Measurements from ENCODE around the gene SHROOM2. TPM values are rescaled to one million over a fixed set of nuclear protein-coding genes. Genes with fewer than 3 reads are reported as not detected.
"Not testable (repeated sequence)": the region's sequence is repeated elsewhere in the genome, so short reads cannot be mapped to it uniquely, and the experiment has no call there.

SHROOM2 gene
- total RNA-seq, 1 experiment from 2014 or later = 1.6 TPM

GRCh38 chrX:9772943-9773342 is 13.3 kb upstream of the SHROOM2 start:
- no peak for DNase-seq
- no peaks in the 10 kb centered on the region for H3K36me3 ChIP-seq
- no peak overlapping the region for H3K4me3 ChIP-seq
- H3K27me3 ChIP-seq = no peaks in the 10 kb centered on the region
- no peaks in the 10 kb centered on the region for H3K9me3 ChIP-seq

GRCh38 chrX:9775930-9776329 is 10.3 kb upstream of the SHROOM2 start:
- Histone ChIP-seq H3K27me3 (no peaks in the 10 kb centered on the region), H3K4me3 (no peak overlapping the region), H3K9me3 (no peaks in the 10 kb centered on the region), H3K36me3 (no peaks in the 10 kb centered on the region)
- no peak for DNase-seq

- DNase-seq = no peak
- H3K4me3 ChIP-seq = no peak overlapping the region
These were observed 4.3 kb upstream of the SHROOM2 start for GRCh38 chrX:9781941-9782340.

GRCh38 chrX:9784332-9784731 is 1.9 kb upstream of the SHROOM2 start:
- H3K36me3 ChIP-seq = no peaks in the 10 kb centered on the region
- no peaks in the 10 kb centered on the region; the same call in 1 of the 2 replicates for H3K27me3 ChIP-seq
- H3K4me3 ChIP-seq = no peak overlapping the region
- H3K9me3 ChIP-seq = no peaks in the 10 kb centered on the region
- DNase-seq = no peak

More at GRCh38 chrX:9781941-9782340, 4.3 kb upstream of the SHROOM2 start:
- H3K36me3 ChIP-seq = no peaks in the 10 kb centered on the region
- no peaks in the 10 kb centered on the region for H3K9me3 ChIP-seq
- no peaks in the 10 kb centered on the region; the same call in 1 of the 2 replicates for H3K27me3 ChIP-seq

GRCh38 chrX:9785254-9785943 is 830 bp upstream of the SHROOM2 start:
- Histone ChIP-seq H3K4me3 (no peak overlapping the region), H3K9me3 (no peaks in the 10 kb centered on the region), H3K36me3 (no peaks in the 10 kb centered on the region), H3K27me3 (no peaks in the 10 kb centered on the region; the same call in 1 of the 2 replicates)
- no peak for DNase-seq

- Histone ChIP-seq H3K9me3 (no peaks in the 10 kb centered on the region), H3K36me3 (no peaks in the 10 kb centered on the region), H3K4me3 (peak overlapping the region; percentile 18; the same call in 1 of the 2 replicates), H3K27me3 (no peaks in the 10 kb centered on the region; the same call in 1 of the 2 replicates)
- no peak for DNase-seq
These were observed 788 bp downstream of the SHROOM2 start for GRCh38 chrX:9786798-9787635.

GRCh38 chrX:9788911-9789310 is 2.7 kb downstream of the SHROOM2 start:
- peak; percentile 48 for DNase-seq
- H3K36me3 ChIP-seq = no peaks in the 10 kb centered on the region
- H3K9me3 ChIP-seq = no peaks in the 10 kb centered on the region
- H3K4me3 ChIP-seq = no peak overlapping the region
- H3K27me3 ChIP-seq = no peaks in the 10 kb centered on the region; the same call in 1 of the 2 replicates

GRCh38 chrX:9789555-9789954 is 3.3 kb downstream of the SHROOM2 start:
- H3K9me3 ChIP-seq = no peaks in the 10 kb centered on the region
- no peaks in the 10 kb centered on the region for H3K36me3 ChIP-seq
- no peak overlapping the region for H3K4me3 ChIP-seq
- H3K27me3 ChIP-seq = no peaks in the 10 kb centered on the region; the same call in 1 of the 2 replicates
- DNase-seq = no peak

GRCh38 chrX:9790866-9791265 is 4.6 kb downstream of the SHROOM2 start:
- no peaks in the 10 kb centered on the region for H3K27me3 ChIP-seq
- no peaks in the 10 kb centered on the region for H3K9me3 ChIP-seq
- no peak for DNase-seq
- no peaks in the 10 kb centered on the region for H3K36me3 ChIP-seq
- no peak overlapping the region for H3K4me3 ChIP-seq

GRCh38 chrX:9794495-9794894 is 8.3 kb downstream of the SHROOM2 start:
- no peaks in the 10 kb centered on the region for H3K9me3 ChIP-seq
- H3K36me3 ChIP-seq = no peaks in the 10 kb centered on the region
- no peaks in the 10 kb centered on the region for H3K27me3 ChIP-seq
- no peak for DNase-seq
- H3K4me3 ChIP-seq = no peak overlapping the region

- Histone ChIP-seq H3K9me3 (no peaks in the 10 kb centered on the region), H3K4me3 (no peak overlapping the region), H3K27me3 (no peaks in the 10 kb centered on the region), H3K36me3 (no peaks in the 10 kb centered on the region)
- no peak for DNase-seq
These were observed 11.4 kb downstream of the SHROOM2 start for GRCh38 chrX:9797384-9798360.

- no peaks in the 10 kb centered on the region for H3K36me3 ChIP-seq
- no peaks in the 10 kb centered on the region for H3K27me3 ChIP-seq
- DNase-seq = no peak
- no peaks in the 10 kb centered on the region for H3K9me3 ChIP-seq
- no peak overlapping the region for H3K4me3 ChIP-seq
These were observed 16.5 kb downstream of the SHROOM2 start for GRCh38 chrX:9802737-9803136.

GRCh38 chrX:9804444-9804843 is 18.2 kb downstream of the SHROOM2 start:
- no peak for DNase-seq
- no peaks in the 10 kb centered on the region for H3K27me3 ChIP-seq
- H3K4me3 ChIP-seq = no peak overlapping the region
- no peaks in the 10 kb centered on the region for H3K9me3 ChIP-seq
- no peaks in the 10 kb centered on the region for H3K36me3 ChIP-seq

- Histone ChIP-seq H3K36me3 (no peaks in the 10 kb centered on the region), H3K4me3 (no peak overlapping the region), H3K9me3 (no peaks in the 10 kb centered on the region), H3K27me3 (no peaks in the 10 kb centered on the region)
- no peak for DNase-seq
These were observed 19.7 kb downstream of the SHROOM2 start for GRCh38 chrX:9805956-9806355.

GRCh38 chrX:9807355-9808182 is 21.3 kb downstream of the SHROOM2 start:
- no peaks in the 10 kb centered on the region for H3K36me3 ChIP-seq
- no peaks in the 10 kb centered on the region for H3K27me3 ChIP-seq
- DNase-seq = no peak
- H3K9me3 ChIP-seq = no peaks in the 10 kb centered on the region
- H3K4me3 ChIP-seq = no peak overlapping the region

- not testable (repeated sequence) for DNase-seq, H3K9me3 ChIP-seq, H3K36me3 ChIP-seq, H3K4me3 ChIP-seq, H3K27me3 ChIP-seq
These were observed 23.6 kb downstream of the SHROOM2 start for GRCh38 chrX:9809876-9810275.

Data from MG63 (cell line).